ENCODE results near the gene TMEM161B. TPM values are rescaled to one million over a fixed set of nuclear protein-coding genes. Genes with fewer than 3 reads are reported as not detected.

The TMEM161B gene
- total RNA-seq = 10 to 100 TPM in 3 of 4 donors, 1 to 10 TPM in 1; 9.6 to 13.1 (median 11.0) TPM

GRCh38 chr5:88268385-88269184, at the start of gene TMEM161B:
Gene TMEM161B, minus strand, starts transcription at chr5:88268845. Its CDS starts 122 bp downstream, at chr5:88268723.
- DNase-seq (ENCODE audit: low spot score) (peak; percentile 55), ATAC-seq (ENCODE audit: low FRiP score) (peak; percentile 97)
- TF ChIP-seq CTCF (IDR thresholded peaks at IDR 0.05) = no peak

GRCh38 chr5:88304356-88304755, 35.7 kb upstream of the TMEM161B start:
- ATAC-seq (ENCODE audit: low FRiP score) (no peak), DNase-seq (ENCODE audit: low spot score) (no peak)
- TF ChIP-seq CTCF (IDR thresholded peaks at IDR 0.05) = no peak

- no peak for ATAC-seq (ENCODE audit: low FRiP score)
- TF ChIP-seq CTCF (IDR thresholded peaks at IDR 0.05) = no peak
Measured at GRCh38 chr5:88298425-88298824, 29.8 kb upstream of the TMEM161B start.

GRCh38 chr5:88290801-88291200, 22.2 kb upstream of the TMEM161B start:
- no peak for TF ChIP-seq CTCF (IDR thresholded peaks at IDR 0.05)
- no peak for ATAC-seq (ENCODE audit: low FRiP score)
- DNase-seq (ENCODE audit: low spot score) = no peak

More at GRCh38 chr5:88298425-88298824, 29.8 kb upstream of the TMEM161B start:
- DNase-seq (ENCODE audit: low spot score) = no peak

GRCh38 chr5:88288528-88289197, 20.0 kb upstream of the TMEM161B start:
- no peak for TF ChIP-seq CTCF (IDR thresholded peaks at IDR 0.05)
- ATAC-seq (ENCODE audit: low FRiP score) (no peak), DNase-seq (ENCODE audit: low spot score) (no peak)

GRCh38 chr5:88287846-88288527, 19.3 kb upstream of the TMEM161B start:
- DNase-seq (ENCODE audit: low spot score) (no peak), ATAC-seq (ENCODE audit: low FRiP score) (no peak)
- TF ChIP-seq CTCF (IDR thresholded peaks at IDR 0.05) = no peak
